Neural cell (in vitro differentiated cells): ENCODE results near the gene KCNQ2. TPM values are rescaled to one million over a fixed set of nuclear protein-coding genes. Genes with fewer than 3 reads are reported as not detected.

Experiments used
- H2AFZ ChIP-seq: fragments of 200-600, 300-800 bp; sonication (generic), shearing (Covaris generic); 2 replicates; pipeline ENCODE4 v1.6.0; 2014; ENCODE audit warnings: low read depth, mild to moderate bottlenecking, antibody characterized with exemption, low read length, moderate library complexity
- H3F3A ChIP-seq: fragments of 200-600 bp; shearing (Covaris generic); 2 replicates; pipeline ENCODE4 v1.6.1; 2016; ENCODE audit warnings: mild to moderate bottlenecking, moderate library complexity, mixed read lengths, antibody characterized with exemption, low read length; ENCODE audit not compliant: insufficient read depth, poor library complexity, severe bottlenecking
- H3K27ac ChIP-seq: fragments of 200-600, 300-800 bp; sonication (generic), shearing (Covaris generic); 2 replicates; pipeline ENCODE4 v1.5.1; 2014; ENCODE audit warnings: mild to moderate bottlenecking, low read length, moderate library complexity
- H3K27me3 ChIP-seq: fragments of 300-800, 200-600 bp; sonication (generic), shearing (Covaris generic); 2 replicates; pipeline ENCODE4 v1.6.0; 2014; ENCODE audit warnings: mild to moderate bottlenecking, low read depth, low read length, moderate library complexity; ENCODE audit not compliant: insufficient read depth
- H3K36me3 ChIP-seq: fragments of 300-800, 200-600 bp; sonication (generic), shearing (Covaris generic); 2 replicates; pipeline ENCODE4 v1.5.1; 2014; ENCODE audit warnings: mild to moderate bottlenecking, antibody characterized with exemption, low read length, moderate library complexity; ENCODE audit not compliant: insufficient read depth
- H3K4me2 ChIP-seq: fragments of 300-800, 200-600 bp; sonication (generic), shearing (Covaris generic); 2 replicates; pipeline ENCODE4 v1.6.0; 2014; ENCODE audit warnings: mild to moderate bottlenecking, low read length
- H3K4me3 ChIP-seq: fragments of 300-800, 200-600 bp; sonication (generic), shearing (Covaris generic); 2 replicates; pipeline ENCODE4 v1.5.1; 2014; ENCODE audit warnings: mild to moderate bottlenecking, low read length, moderate library complexity
- H3K79me2 ChIP-seq: fragments of 200-600 bp; shearing (Covaris generic); replicated peaks from 2 replicates; pipeline ENCODE4 v1.6.0; 2014; ENCODE audit warnings: mild to moderate bottlenecking, low read length, moderate library complexity; ENCODE audit not compliant: insufficient read depth
- H3K9ac ChIP-seq: fragments of 300-800, 200-600 bp; sonication (generic), shearing (Covaris generic); 2 replicates; pipeline ENCODE4 v1.6.1; 2016; ENCODE audit warnings: mild to moderate bottlenecking, low read length, mixed read lengths
- H3K9me2 ChIP-seq: fragments of 200-600 bp; shearing (Covaris generic); 2 replicates; pipeline ENCODE4 v1.6.1; 2016; ENCODE audit warnings: mild to moderate bottlenecking, low read length, mixed read lengths; ENCODE audit not compliant: insufficient read depth
- H3K9me3 ChIP-seq: fragments of 200-600, 300-800 bp; sonication (generic), shearing (Covaris generic); 2 replicates; pipeline ENCODE4 v1.6.1; 2016; ENCODE audit warnings: mild to moderate bottlenecking, mixed run types, low read length, moderate library complexity, mixed read lengths
- H4K20me1 ChIP-seq: fragments of 200-600 bp; shearing (Covaris generic); 2 replicates; pipeline ENCODE4 v1.6.1; 2016; ENCODE audit warnings: mild to moderate bottlenecking, mixed run types; ENCODE audit not compliant: insufficient read depth
- CTCF ChIP-seq: fragments of 450-650 bp; IDR thresholded peaks from 2 replicates; pipeline ENCODE4 v1.5.1; 2014; ENCODE audit warnings: antibody characterized with exemption, mild to moderate bottlenecking, moderate library complexity; ENCODE audit not compliant: poor library complexity, severe bottlenecking
- EZH2 ChIP-seq: fragments of 200-600, 300-800 bp; shearing (Covaris generic), sonication (generic); IDR thresholded peaks from 2 replicates; pipeline ENCODE4 v1.6.1; 2014; ENCODE audit warnings: antibody characterized with exemption, low read length, borderline replicate concordance, mild to moderate bottlenecking; ENCODE audit not compliant: insufficient read depth, poor library complexity, severe bottlenecking
- MXI1 ChIP-seq: fragments of 450-650 bp; conservative IDR thresholded peaks from 2 replicates; pipeline ENCODE4 v1.6.1; 2014; ENCODE audit warnings: antibody characterized with exemption, mild to moderate bottlenecking; ENCODE audit not compliant: poor library complexity, severe bottlenecking
- POLR2AphosphoS5 ChIP-seq: IDR thresholded peaks from 2 replicates; pipeline ENCODE4 v1.6.1; 2012
- RAD21 ChIP-seq: fragments of 450-650 bp; conservative IDR thresholded peaks from 2 replicates; pipeline ENCODE4 v1.6.1; 2014; ENCODE audit warnings: antibody characterized with exemption, mild to moderate bottlenecking, moderate library complexity
- REST ChIP-seq: IDR thresholded peaks from 2 replicates; pipeline ENCODE4 v1.6.1; 2012; ENCODE audit warnings: borderline replicate concordance
- TAF1 ChIP-seq: IDR thresholded peaks from 2 replicates; pipeline ENCODE4 v1.6.1; 2012; ENCODE audit warnings: low read depth
- polyA plus RNA-seq: library from polyadenylated mRNA; depleted of rRNA; stranded (reverse); fragments of >200 nt; gene quantifications from 2 replicates; pipeline ENCODE4 v1.2.3, GENCODE V29; 2014

Gene KCNQ2
- polyA plus RNA-seq, 1 donor from 2014 or later = 84.7 TPM

- no peak for TF ChIP-seq REST
- TF ChIP-seq TAF1 = no peak
- TF ChIP-seq RAD21 = no peak
- Histone ChIP-seq H2AFZ (no peak overlapping the region), H3K27me3 (no peaks in the 10 kb centered on the region), H3K79me2 (peaks cover 95% of the 10 kb centered on the region), H3K4me3 (no peak overlapping the region), H3K36me3 (no peaks in the 10 kb centered on the region), H3K9ac (no peak overlapping the region), H4K20me1 (peaks cover 14% of the 10 kb centered on the region), H3F3A (no peaks in the 10 kb centered on the region), H3K4me2 (no peak overlapping the region), H3K9me3 (no peaks in the 10 kb centered on the region), H3K27ac (no peak overlapping the region), H3K9me2 (no peaks in the 10 kb centered on the region)
Measured at GRCh38 chr20:63467294-63468083, 5.0 kb downstream of the KCNQ2 start.

- H3K27me3 ChIP-seq = no peaks in the 10 kb centered on the region
- peaks cover 93% of the 10 kb centered on the region for H3K79me2 ChIP-seq
- no peak overlapping the region for H3K4me2 ChIP-seq
- H4K20me1 ChIP-seq = peaks cover 14% of the 10 kb centered on the region
- H3F3A ChIP-seq = no peaks in the 10 kb centered on the region
- no peaks in the 10 kb centered on the region for H3K36me3 ChIP-seq
- no peak overlapping the region for H3K27ac ChIP-seq
- no peaks in the 10 kb centered on the region for H3K9me3 ChIP-seq
- H3K4me3 ChIP-seq = no peak overlapping the region
- H3K9me2 ChIP-seq = no peaks in the 10 kb centered on the region
- no peak overlapping the region for H2AFZ ChIP-seq
- TF ChIP-seq MXI1 (no peak), REST (no peak), CTCF (no peak), EZH2 (no peak), RAD21 (no peak), POLR2AphosphoS5 (no peak)
- no peak overlapping the region for H3K9ac ChIP-seq
Measured at GRCh38 chr20:63466861-63467260, 5.6 kb downstream of the KCNQ2 start.
